K562 (cell line): ENCODE data around the gene TMEM108. TPM values are rescaled to one million over a fixed set of nuclear protein-coding genes. Genes with fewer than 3 reads are reported as not detected.

Source experiments
- ATAC-seq: fragments of 200-7000 bp; cut with Tn5 transposase; 3 replicates; pipeline ENCODE4 v1.9.1; 2020; ENCODE audit warnings: moderate library complexity
- BruUV-seq: library from RNA; stranded (reverse); fragments of 400-500 nt; replicated peaks from 2 replicates; lab custom pipeline; 2021; lab: Mats Ljungman, UMichigan
- CTCF ChIA-PET: fragments of 300-600 bp; formaldehyde crosslinking; extraction: SDS; loops from one replicate; lab custom pipeline; 2021; ENCODE audit warnings: low intra/inter-chr PET ratio; lab: Yijun Ruan, JAX
- POLR2A ChIA-PET: fragments of 300-600, 350-650 bp; sonication (Branson Sonifier 250); formaldehyde crosslinking; extraction: SDS; loops from one replicate; lab custom pipeline; 2021; ENCODE audit warnings: antibody characterized with exemption, inconsistent platforms; lab: Yijun Ruan, JAX
- DNase-seq, 4 experiments: peaks; one replicate each; pipeline versions ENCODE4 v3.0.0 to v3.0.0-alpha.2; 2011 to 2018; ENCODE audit warnings: low spot score in 3 of 4, mixed read lengths in 3 of 4; ENCODE audit errors: extremely low read depth in 1 of 4
- FAIRE-seq: peaks from 2 replicates; lab custom pipeline; 2011; peaks lifted over from hg19 to GRCh38; lab: Jason Lieb, UNC
- H2AFZ ChIP-seq: 2 replicates; pipeline ENCODE4 v1.6.0; 2011; ENCODE audit warnings: low read depth, low read length, control low read depth, inconsistent platforms
- H3K27ac ChIP-seq: fragments of 200-600 bp; 3 replicates; pipeline ENCODE4 v1.8.0; 2011; ENCODE audit warnings: low read depth, mild to moderate bottlenecking, control low read depth, inconsistent platforms, low read length, moderate library complexity, mixed read lengths; ENCODE audit errors: extremely low read depth
- H3K27me3 ChIP-seq, 2 experiments: fragments of 300-600 bp in 1 of 2; 2 replicates in 1 of 2; 3 replicates in 1 of 2; pipeline versions ENCODE4 v1.6.0 to v1.8.0; 2011; ENCODE audit warnings: inconsistent platforms in 2 of 2, low read length in 2 of 2, mild to moderate bottlenecking in 1 of 2, mixed read lengths in 1 of 2, moderate library complexity in 1 of 2; ENCODE audit not compliant: control insufficient read depth in 2 of 2, insufficient read depth in 2 of 2
- H3K36me3 ChIP-seq: fragments of 300-600 bp; 3 replicates; pipeline ENCODE4 v1.8.0; 2011; ENCODE audit warnings: mild to moderate bottlenecking, low read length, inconsistent platforms; ENCODE audit not compliant: control insufficient read depth, insufficient read depth
- H3K4me1 ChIP-seq, 2 experiments: fragments of 200-600 bp in 1 of 2; replicated peaks in 1 of 2; 2 replicates in 1 of 2; 3 replicates in 1 of 2; pipeline versions ENCODE4 v1.5.1 to v1.8.0; 2011; ENCODE audit warnings: inconsistent platforms in 2 of 2, low read length in 2 of 2, mild to moderate bottlenecking in 1 of 2, mixed read lengths in 1 of 2, moderate library complexity in 1 of 2; ENCODE audit not compliant: control insufficient read depth in 2 of 2, insufficient read depth in 2 of 2
- H3K4me2 ChIP-seq: 2 replicates; pipeline ENCODE4 v1.6.1; 2011; ENCODE audit warnings: low read length, control low read depth, inconsistent platforms, mixed read lengths; ENCODE audit not compliant: insufficient read depth
- H3K4me3 ChIP-seq: fragments of 200-600 bp; sonication (generic), shearing (Covaris generic); 2 replicates; pipeline ENCODE4 v1.5.1; 2016; ENCODE audit warnings: control low read depth, inconsistent platforms
- H3K79me2 ChIP-seq: fragments of 200-600 bp; 3 replicates; pipeline ENCODE4 v1.8.0; 2011; ENCODE audit warnings: low read length, inconsistent platforms; ENCODE audit not compliant: control insufficient read depth, insufficient read depth
- H3K9ac ChIP-seq, 2 experiments: 2 replicates each; pipeline versions ENCODE4 v1.6.0 to v1.6.1; 2011; ENCODE audit warnings: low read depth in 2 of 2, low read length in 2 of 2, control low read depth in 1 of 2, inconsistent platforms in 1 of 2, mild to moderate bottlenecking in 1 of 2, mixed read lengths in 1 of 2; ENCODE audit not compliant: insufficient read depth in 1 of 2
- H3K9me1 ChIP-seq: one replicate; pipeline ENCODE4 v1.6.0; 2011; ENCODE audit warnings: inconsistent platforms, mild to moderate bottlenecking, low read length, moderate library complexity; ENCODE audit not compliant: control insufficient read depth, insufficient read depth
- H3K9me3 ChIP-seq: replicated peaks from 2 replicates; pipeline ENCODE4 v1.5.1; 2011; ENCODE audit warnings: low read depth, low read length, inconsistent platforms; ENCODE audit not compliant: control insufficient read depth, insufficient read depth
- H4K20me1 ChIP-seq: replicated peaks from 2 replicates; pipeline ENCODE4 v1.6.1; 2011; ENCODE audit warnings: low read length, inconsistent platforms, mixed read lengths; ENCODE audit not compliant: control insufficient read depth, insufficient read depth
- CBX3 ChIP-seq, 2 experiments: IDR thresholded peaks; 1 replicate in 1 of 2; 2 replicates in 1 of 2; pipeline ENCODE4 v1.6.1; 2012; ENCODE audit warnings: inconsistent platforms in 2 of 2, low read length in 2 of 2, borderline replicate concordance in 1 of 2, control low read depth in 1 of 2
- CHD1 ChIP-seq: fragments of 200-600 bp; sonication (generic); IDR thresholded peaks from one replicate; pipeline ENCODE4 v1.6.1; 2012; ENCODE audit warnings: mild to moderate bottlenecking, moderate library complexity, low read length, inconsistent platforms
- CUX1 ChIP-seq: fragments of 200-800 bp; sonication (Bioruptor generic); IDR thresholded peaks from 2 replicates; pipeline ENCODE4 v1.6.1; 2016; ENCODE audit warnings: missing genetic modification characterization, missing compliant biosample characterization
- KLF13 ChIP-seq: fragments of 450-650 bp; IDR thresholded peaks from 2 replicates; pipeline ENCODE4 v1.6.1; 2016; ENCODE audit warnings: missing genetic modification characterization, low read depth, mild to moderate bottlenecking, missing compliant biosample characterization, moderate library complexity, borderline replicate concordance
- MCM2 ChIP-seq: fragments of 450-650 bp; IDR thresholded peaks from 2 replicates; pipeline ENCODE4 v1.6.1; 2017; ENCODE audit warnings: low read depth, mild to moderate bottlenecking
- SPI1 ChIP-seq: IDR thresholded peaks from 2 replicates; pipeline ENCODE4 v1.6.1; 2011; ENCODE audit warnings: low read depth, low read length, control low read depth, borderline replicate concordance
- ZSCAN32 ChIP-seq: fragments of 450-650 bp; formaldehyde crosslinking; IDR thresholded peaks from 2 replicates; pipeline ENCODE4 v1.4.0; 2020; ENCODE audit warnings: mild to moderate bottlenecking, moderate library complexity
- WGBS: fragments of 100-300 bp; shearing (Covaris generic); methylation state at CpG from one replicate; pipeline ENCODE4 v1.1.6; 2016; ENCODE audit warnings: low coverage, mixed read lengths; ENCODE audit not compliant: insufficient coverage; ENCODE audit errors: missing lambda C conversion rate; 5-methylcytosine and 5-hydroxymethylcytosine counted together
- in situ Hi-C: fragments of 300-500 bp; cut with MboI; formaldehyde crosslinking; loops from 4 replicates; pipeline ENCODE4 v1.15.0; 2018; ENCODE audit warnings: inconsistent platforms, mixed read lengths
- intact Hi-C: fragments of 100-400 bp; cut with micrococcal nuclease; formaldehyde crosslinking; loops from 2 replicates; pipeline ENCODE4 v1.14.2; 2022
- polyA plus RNA-seq, 8 experiments: library from polyadenylated mRNA; depleted of rRNA in 4 of 8; stranded (reverse) in 5 of 8; unstranded in 3 of 8; fragments of >200 nt; fragmentation: Nextera tagmentation in 2 of 8; fragmentation: Illumina TruSeq in 1 of 8; extraction: Ambion mirVana in 2 of 8; extraction: Trizol in 1 of 8; gene quantifications; 2 replicates each; pipeline versions ENCODE4 v1.2.1 to v1.2.3, GENCODE V29; 2011 to 2014; ENCODE audit warnings: inconsistent platforms in 1 of 8, missing spikeins in 1 of 8
- total RNA-seq, 7 experiments: library from RNA; depleted of rRNA in 6 of 7; stranded (reverse); fragments of >200 nt in 6 of 7; fragmentation: Illumina TruSeq in 2 of 7; extraction: Trizol in 2 of 7; gene quantifications; 2 replicates each; pipeline versions ENCODE4 v1.2.1 to v1.2.3, GENCODE V29; 2011 to 2021; ENCODE audit warnings: low replicate concordance in 1 of 7

The TMEM108 gene
- total and polyA plus RNA-seq, 9 of the 15 experiments (the other 6 are each of a cell fraction or from before 2014, with no cell fraction given): 0.65 to 11.1 (median 3.4) TPM

GRCh38 chr3:133293397-133294110 lies 255.4 kb downstream of the TMEM108 start:
- CTCF ChIA-PET: no interaction called here
- in situ Hi-C loops: no loop called here

More at GRCh38 chr3:133293397-133294110, 255.4 kb downstream of the TMEM108 start:
- Histone ChIP-seq H3K4me3 (no peak overlapping the region), H3K27me3 (no peaks in the 10 kb centered on the region), H3K4me2 (no peak overlapping the region), H3K9me3 (no peaks in the 10 kb centered on the region), H3K36me3 (no peaks in the 10 kb centered on the region), H3K4me1 (no peaks in the 10 kb centered on the region), H3K9ac (no peak overlapping the region), H3K27ac (no peak overlapping the region)
- 18% methylated on average over 4 of the region's 4 CpGs for WGBS
- POLR2A ChIA-PET: no interaction called here
- TF ChIP-seq CBX3 (IDR thresholded peaks at IDR 0.05; ENCODE audit: borderline replicate concordance in 1 of 2, low read length in 2 of 2) (no peak), SPI1 (no peak), CHD1 (no peak), ZSCAN32 (CRISPR knock-in tag) (no peak), CUX1 (CRISPR knock-in tag) (no peak), KLF13 (tag) (no peak), MCM2 (no peak)
- TF ChIP-seq, all 486 proteins: peak for 0
- intact Hi-C loops: no loop called here
- no peak for ATAC-seq
- H4K20me1 ChIP-seq: no peaks in the 10 kb centered on the region
- no peak for FAIRE-seq
- no peak overlapping the region for H2AFZ ChIP-seq
- no peak for DNase-seq
- H3K9me1 ChIP-seq: no peaks in the 10 kb centered on the region
- BruUV-seq: no TSS peak
- no peaks in the 10 kb centered on the region for H3K79me2 ChIP-seq
